ENCODE measurements around the gene HDLBP.
A peak's percentile ranks its signal among the peaks of the same experiment; 100 is the strongest.

Gene HDLBP

GRCh38 chr2:241315093-241315878, at the start of gene HDLBP:
Gene HDLBP, minus strand, starts transcription at chr2:241315672. Its CDS starts 48,803 bp downstream, at chr2:241266869.
- DNase-seq = peak; percentile 100

GRCh38 chr2:241364781-241365180, 49.3 kb upstream of the HDLBP start:
- no peak for DNase-seq

GRCh38 chr2:241363426-241363825, 48.0 kb upstream of the HDLBP start:
- DNase-seq = no peak

- no peak for DNase-seq
These were observed 44.1 kb upstream of the HDLBP start for GRCh38 chr2:241359481-241360045.

GRCh38 chr2:241358470-241358869, 43.0 kb upstream of the HDLBP start:
- DNase-seq = no peak

GRCh38 chr2:241357531-241357930, 42.1 kb upstream of the HDLBP start:
- DNase-seq = no peak

GRCh38 chr2:241356871-241357260, 41.4 kb upstream of the HDLBP start:
- DNase-seq = no peak

GRCh38 chr2:241355983-241356870, 40.8 kb upstream of the HDLBP start, which contains the start of gene FARP2:
Gene FARP2, plus strand, starts transcription at chr2:241356285. Its CDS starts 16,823 bp downstream, at chr2:241373108.
- peak; percentile 96 for DNase-seq

GRCh38 chr2:241354668-241355658, 39.5 kb upstream of the HDLBP start:
- peak; percentile 67 for DNase-seq

GRCh38 chr2:241352227-241352626, 36.8 kb upstream of the HDLBP start:
- DNase-seq = no peak

- DNase-seq = no peak
These were observed 36.2 kb upstream of the HDLBP start for GRCh38 chr2:241351640-241352031.

GRCh38 chr2:241350878-241351639, 35.6 kb upstream of the HDLBP start:
- DNase-seq = no peak

GRCh38 chr2:241350530-241350877, 35.0 kb upstream of the HDLBP start:
- no peak for DNase-seq

- DNase-seq = no peak
These were observed 34.5 kb upstream of the HDLBP start for GRCh38 chr2:241349941-241350340.

- no peak for DNase-seq
These were observed 29.6 kb upstream of the HDLBP start for GRCh38 chr2:241344925-241345651.

GRCh38 chr2:241340631-241341163, 25.2 kb upstream of the HDLBP start:
- DNase-seq = no peak

GRCh38 chr2:241339839-241340630, 24.6 kb upstream of the HDLBP start:
- no peak for DNase-seq

GRCh38 chr2:241334813-241335212, 19.3 kb upstream of the HDLBP start:
- DNase-seq = no peak

GRCh38 chr2:241330616-241330981, 15.1 kb upstream of the HDLBP start:
- DNase-seq = no peak

Data from activated naive CD4-positive, alpha-beta T cell treated with Interleukin-2 at 50 U/mL for 16 hours (primary cell).